GM12891 (cell line): ENCODE data around the gene JAK2.

ENCODE experiments used
- DNase-seq: peaks from one replicate; pipeline ENCODE4 v3.0.0; 2011; ENCODE audit warnings: low spot score; ENCODE audit not compliant: insufficient read length
- FAIRE-seq: peaks from 2 replicates; lab custom pipeline; 2011; peaks lifted over from hg19 to GRCh38; lab: Jason Lieb, UNC
- PAX5 ChIP-seq: IDR thresholded peaks from 2 replicates; pipeline ENCODE4 v1.6.1; 2011; ENCODE audit warnings: low read length, moderate library complexity, mild to moderate bottlenecking; ENCODE audit not compliant: insufficient read depth, severe bottlenecking
- POLR2A ChIP-seq: IDR thresholded peaks from 2 replicates; pipeline ENCODE4 v1.6.1; 2011; ENCODE audit warnings: low read depth, low read length, control low read depth
- POLR2AphosphoS5 ChIP-seq: IDR thresholded peaks from 2 replicates; pipeline ENCODE4 v1.6.1; 2011; ENCODE audit warnings: low read depth, low read length, control low read depth
- POU2F2 ChIP-seq: IDR thresholded peaks from 2 replicates; pipeline ENCODE4 v1.6.1; 2011; ENCODE audit warnings: low read depth, mild to moderate bottlenecking, control low read depth, low read length, moderate library complexity
- SPI1 ChIP-seq: IDR thresholded peaks from 2 replicates; pipeline ENCODE4 v1.6.1; 2011; ENCODE audit warnings: low read depth, low read length, control low read depth
- TAF1 ChIP-seq: IDR thresholded peaks from 2 replicates; pipeline ENCODE4 v1.6.1; 2011; ENCODE audit warnings: low read depth, low read length, control low read depth

Gene JAK2

GRCh38 chr9:5040730-5041389, 55.8 kb downstream of the JAK2 start:
- TF ChIP-seq POU2F2 (no peak), PAX5 (no peak), POLR2A (no peak), TAF1 (no peak), SPI1 (no peak), POLR2AphosphoS5 (no peak)
- DNase-seq (no peak), FAIRE-seq (no peak)

GRCh38 chr9:5041390-5042115, 56.5 kb downstream of the JAK2 start:
- DNase-seq: no peak
- TF ChIP-seq TAF1: no peak
- no peak for TF ChIP-seq SPI1
- TF ChIP-seq POU2F2: no peak
- TF ChIP-seq POLR2A: no peak
- TF ChIP-seq POLR2AphosphoS5: no peak
- TF ChIP-seq PAX5: no peak
- FAIRE-seq: no peak

GRCh38 chr9:5042661-5043178, 57.6 kb downstream of the JAK2 start:
- FAIRE-seq (no peak), DNase-seq (no peak)
- TF ChIP-seq POLR2AphosphoS5 (no peak), SPI1 (no peak), TAF1 (no peak), POU2F2 (no peak), POLR2A (no peak), PAX5 (no peak)

GRCh38 chr9:5043381-5043780, 58.3 kb downstream of the JAK2 start:
- DNase-seq: no peak
- FAIRE-seq: no peak
- TF ChIP-seq POU2F2: no peak
- no peak for TF ChIP-seq TAF1
- TF ChIP-seq POLR2A: no peak

- TF ChIP-seq POLR2A (no peak), PAX5 (no peak), SPI1 (no peak), POLR2AphosphoS5 (no peak), TAF1 (no peak), POU2F2 (no peak)
- FAIRE-seq: no peak
Observed at GRCh38 chr9:5044160-5044559, 59.1 kb downstream of the JAK2 start.

GRCh38 chr9:5052838-5053237, 67.8 kb downstream of the JAK2 start:
- no peak for DNase-seq
- FAIRE-seq: no peak

More at GRCh38 chr9:5044160-5044559, 59.1 kb downstream of the JAK2 start:
- no peak for DNase-seq

GRCh38 chr9:5062631-5063030, 77.6 kb downstream of the JAK2 start:
- no peak for FAIRE-seq
- no peak for TF ChIP-seq POLR2A
- no peak for TF ChIP-seq POU2F2
- no peak for TF ChIP-seq PAX5
- no peak for TF ChIP-seq SPI1
- TF ChIP-seq POLR2AphosphoS5: no peak
- no peak for TF ChIP-seq TAF1
- DNase-seq: no peak

More at GRCh38 chr9:5052838-5053237, 67.8 kb downstream of the JAK2 start:
- TF ChIP-seq POU2F2: no peak
- no peak for TF ChIP-seq POLR2AphosphoS5
- TF ChIP-seq TAF1: no peak
- no peak for TF ChIP-seq POLR2A
- TF ChIP-seq SPI1: no peak
- no peak for TF ChIP-seq PAX5

- TF ChIP-seq POLR2A: no peak
- no peak for TF ChIP-seq TAF1
- TF ChIP-seq POLR2AphosphoS5: no peak
- no peak for TF ChIP-seq PAX5
- no peak for TF ChIP-seq SPI1
- no peak for TF ChIP-seq POU2F2
- peak; percentile 5 for FAIRE-seq
- DNase-seq: no peak
Observed at GRCh38 chr9:5072871-5073270, 87.8 kb downstream of the JAK2 start.

GRCh38 chr9:5073701-5074100, 88.6 kb downstream of the JAK2 start:
- FAIRE-seq (no peak), DNase-seq (no peak)
- TF ChIP-seq PAX5: no peak
- TF ChIP-seq POLR2A: no peak
- TF ChIP-seq POLR2AphosphoS5: no peak
